CD4-positive, alpha-beta T cell treated with Interleukin-1 beta for 1 hour (primary cell): ENCODE measurements around the gene TCOF1.

ENCODE experiments used
- DNase-seq, 2 donors: peaks; one replicate each; pipeline ENCODE4 v3.0.0-alpha.2; 2020 to 2022

The TCOF1 gene

GRCh38 chr5:150394131-150394530 lies 36.6 kb downstream of the TCOF1 start:
- DNase-seq, result no peak

GRCh38 chr5:150394912-150395687 lies 37.6 kb downstream of the TCOF1 start:
- no peak for DNase-seq

- DNase-seq, result no peak
These were observed 38.1 kb downstream of the TCOF1 start for GRCh38 chr5:150395688-150395975.

GRCh38 chr5:150396267-150396666 lies 38.8 kb downstream of the TCOF1 start:
- DNase-seq, result no peak

GRCh38 chr5:150397146-150397781 lies 39.8 kb downstream of the TCOF1 start:
- peak in 1 of 2 donors; percentile 43 for DNase-seq

GRCh38 chr5:150397782-150398721 lies 40.6 kb downstream of the TCOF1 start:
- DNase-seq, result peak in 1 of 2 donors; percentile 46

GRCh38 chr5:150398722-150399523 lies 41.4 kb downstream of the TCOF1 start:
- DNase-seq, result peak; percentile 60 to 80

GRCh38 chr5:150399524-150400211 lies 42.2 kb downstream of the TCOF1 start:
- peak; percentile 50 to 75 for DNase-seq

GRCh38 chr5:150400316-150401075 lies 43.0 kb downstream of the TCOF1 start:
- peak in 1 of 2 donors; percentile 56 for DNase-seq

GRCh38 chr5:150401076-150401375 lies 43.5 kb downstream of the TCOF1 start:
- peak in 1 of 2 donors; percentile 51 for DNase-seq

- peak in 1 of 2 donors; percentile 48 for DNase-seq
These were observed 44.1 kb downstream of the TCOF1 start for GRCh38 chr5:150401376-150402228.

- DNase-seq, result no peak
These were observed 44.8 kb downstream of the TCOF1 start for GRCh38 chr5:150402229-150402773.

GRCh38 chr5:150402901-150403342 lies 45.4 kb downstream of the TCOF1 start:
- no peak for DNase-seq

- DNase-seq, result no peak
These were observed 46.6 kb downstream of the TCOF1 start for GRCh38 chr5:150404121-150404520.

GRCh38 chr5:150404535-150404934 lies 47.0 kb downstream of the TCOF1 start:
- DNase-seq, result no peak

- no peak for DNase-seq
These were observed 47.7 kb downstream of the TCOF1 start for GRCh38 chr5:150404941-150405816.

- no peak for DNase-seq
These were observed 48.7 kb downstream of the TCOF1 start for GRCh38 chr5:150406103-150406722.

- DNase-seq, result no peak
These were observed 49.2 kb downstream of the TCOF1 start for GRCh38 chr5:150406723-150407095.
